ENCODE measurements around the gene IGLL5. TPM values are rescaled to one million over a fixed set of nuclear protein-coding genes. Genes with fewer than 3 reads are reported as not detected.

Gene IGLL5
- total RNA-seq (2014; rRNA removed; shearing (Covaris generic)), result 0.94 and 1.0 TPM in 2 replicates

DNA sequence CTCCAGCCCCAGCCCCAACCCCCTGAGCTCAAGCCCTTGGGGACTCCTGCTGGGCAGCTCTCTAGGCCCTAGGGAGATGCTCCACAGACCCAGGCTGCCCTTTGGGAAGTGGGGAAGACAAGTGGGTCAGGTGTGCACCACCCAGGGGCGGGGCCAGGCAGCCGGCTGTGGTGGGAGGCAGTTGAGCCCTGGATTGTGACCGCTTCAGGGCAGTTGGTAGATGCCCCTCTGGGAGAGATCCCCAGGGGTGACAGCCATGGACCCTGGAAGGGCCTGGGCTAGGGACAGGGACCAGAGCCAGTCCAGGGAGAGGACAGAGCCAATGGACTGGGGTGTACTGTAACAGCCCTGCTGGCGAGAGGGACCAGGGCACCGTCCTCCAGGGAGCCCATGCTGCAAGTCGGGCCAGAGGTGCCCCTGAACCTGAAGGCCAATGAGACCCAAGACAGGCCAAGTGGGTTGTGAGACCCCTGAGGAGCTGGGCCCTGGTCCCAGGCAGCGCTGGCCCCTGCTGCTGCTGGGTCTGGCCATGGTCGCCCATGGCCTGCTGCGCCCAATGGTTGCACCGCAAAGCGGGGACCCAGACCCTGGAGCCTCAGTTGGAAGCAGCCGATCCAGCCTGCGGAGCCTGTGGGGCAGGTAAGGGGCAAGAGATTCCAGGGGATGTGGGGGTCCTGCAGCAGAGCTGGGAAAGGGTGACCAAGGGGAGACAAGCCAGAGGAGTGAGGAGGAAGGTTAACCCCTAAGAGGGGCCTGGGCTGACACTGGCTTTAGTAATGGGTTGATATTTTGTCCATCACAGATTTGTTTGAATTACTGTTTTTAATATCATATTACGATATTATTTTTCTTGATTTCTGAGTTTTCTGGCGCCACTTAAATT is at the start of gene IGLL5:
TSS of gene IGLL5 (plus strand) at position 196 of the 883 bp plus-strand sequence. CDS start at position 434, 238 bp downstream.
- no peaks in the 10 kb centered on the region for H3K27me3 ChIP-seq
- H3K4me1 ChIP-seq, result peaks cover 27% of the 10 kb centered on the region
- no peak within 1 kb of the TSS for H3K4me3 ChIP-seq
- DNase-seq, result no peak
- no peaks in the 10 kb centered on the region for H3K9me3 ChIP-seq (replicated peaks)
- H3K27ac ChIP-seq, result no peak within 1 kb of the TSS
- H3K36me3 ChIP-seq, result no peaks in the 10 kb centered on the region

DNA sequence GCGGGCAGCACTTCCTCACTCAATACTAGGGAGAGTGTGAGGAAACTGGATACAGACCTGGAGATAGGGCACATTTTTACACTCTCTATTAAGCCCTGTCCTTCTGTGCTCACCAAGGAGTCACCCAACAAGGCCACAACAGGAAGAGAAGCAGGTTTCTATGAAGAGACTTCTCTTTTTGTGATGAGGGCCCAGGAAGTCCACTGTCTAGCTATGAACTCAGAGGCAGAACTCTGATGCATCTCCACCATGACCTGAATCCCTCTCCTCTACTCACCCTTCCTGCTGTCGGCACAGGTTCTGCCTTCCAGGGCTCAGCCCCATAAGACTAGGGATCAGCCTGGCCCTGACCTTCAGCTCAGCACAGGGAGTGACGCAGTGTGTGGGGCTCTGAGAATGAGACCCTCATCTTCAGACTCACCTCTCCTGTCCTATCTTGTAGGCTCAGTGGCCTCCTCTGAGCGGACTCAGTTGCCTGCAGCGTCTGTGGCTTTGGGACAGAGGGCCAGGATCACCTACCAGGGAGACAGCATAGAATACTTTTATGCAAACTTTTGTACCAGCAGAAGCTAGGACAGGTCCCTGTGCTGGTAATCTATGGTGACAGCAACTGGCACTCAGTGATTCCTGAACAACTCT is 49.3 kb upstream of the IGLL5 start:
- Histone ChIP-seq H3K9me3 (replicated peaks) (no peaks in the 10 kb centered on the region), H3K4me1 (no peaks in the 10 kb centered on the region), H3K4me3 (no peak overlapping the region), H3K27ac (no peak overlapping the region), H3K27me3 (no peaks in the 10 kb centered on the region), H3K36me3 (no peaks in the 10 kb centered on the region)
- no peak for DNase-seq

- H3K36me3 ChIP-seq, result no peaks in the 10 kb centered on the region
- H3K4me1 ChIP-seq, result no peaks in the 10 kb centered on the region
- no peak overlapping the region for H3K4me3 ChIP-seq
- no peaks in the 10 kb centered on the region for H3K9me3 ChIP-seq (replicated peaks)
- no peaks in the 10 kb centered on the region for H3K27me3 ChIP-seq
- no peak for DNase-seq
- H3K27ac ChIP-seq, result no peak overlapping the region
Observed at GRCh38 chr22:22839570-22840314, 47.9 kb upstream of the IGLL5 start.

DNA sequence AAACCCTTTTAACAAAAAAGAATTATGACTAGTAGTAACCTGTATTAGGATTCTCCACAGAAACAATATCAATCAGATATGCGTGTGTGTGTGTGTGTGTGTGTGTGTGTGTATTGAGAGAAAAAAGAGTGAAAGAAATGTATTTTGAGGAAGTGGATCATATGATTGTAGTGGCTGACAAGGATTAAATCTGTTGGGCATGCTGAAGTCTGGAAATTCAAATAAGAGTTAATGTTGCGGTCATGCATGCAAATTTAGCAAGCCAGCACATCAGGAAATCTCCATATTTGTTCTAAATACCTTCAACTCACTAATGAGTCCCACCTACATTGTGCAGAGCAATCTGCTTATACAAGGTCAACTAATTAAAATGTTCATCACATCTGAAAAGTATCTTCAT is 46.8 kb upstream of the IGLL5 start:
- Histone ChIP-seq H3K4me1 (no peaks in the 10 kb centered on the region), H3K9me3 (replicated peaks) (no peaks in the 10 kb centered on the region), H3K4me3 (no peak overlapping the region), H3K27ac (no peak overlapping the region), H3K36me3 (no peaks in the 10 kb centered on the region), H3K27me3 (no peaks in the 10 kb centered on the region)
- DNase-seq, result no peak

GRCh38 chr22:22841598-22841997 is 46.0 kb upstream of the IGLL5 start:
- DNase-seq, result no peak
- Histone ChIP-seq H3K36me3 (no peaks in the 10 kb centered on the region), H3K4me3 (no peak overlapping the region), H3K4me1 (no peaks in the 10 kb centered on the region), H3K27me3 (no peaks in the 10 kb centered on the region), H3K27ac (no peak overlapping the region), H3K9me3 (replicated peaks) (no peaks in the 10 kb centered on the region)

DNA sequence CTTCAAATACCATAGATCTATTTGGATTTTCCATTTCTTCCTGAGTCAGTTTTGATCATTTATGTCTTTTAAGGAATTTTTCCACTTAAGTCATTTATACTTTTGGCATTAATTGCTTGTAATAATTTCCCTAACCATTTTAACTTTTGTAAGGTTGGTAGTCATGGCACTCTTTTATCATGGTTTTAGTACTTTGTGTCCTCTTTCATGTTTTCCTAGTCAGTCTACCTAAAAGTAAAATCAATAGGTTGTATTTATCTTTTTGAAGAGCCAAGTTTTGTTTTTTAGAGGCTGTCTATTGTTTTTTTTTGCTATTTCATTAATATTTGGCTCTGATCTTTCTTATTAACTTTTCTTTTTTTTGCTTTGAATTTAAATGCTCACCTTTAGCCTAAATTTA is 45.5 kb upstream of the IGLL5 start:
- no peaks in the 10 kb centered on the region for H3K27me3 ChIP-seq
- DNase-seq, result no peak
- no peak overlapping the region for H3K4me3 ChIP-seq
- H3K4me1 ChIP-seq, result no peaks in the 10 kb centered on the region
- no peaks in the 10 kb centered on the region for H3K9me3 ChIP-seq (replicated peaks)
- no peak overlapping the region for H3K27ac ChIP-seq
- no peaks in the 10 kb centered on the region for H3K36me3 ChIP-seq

DNA sequence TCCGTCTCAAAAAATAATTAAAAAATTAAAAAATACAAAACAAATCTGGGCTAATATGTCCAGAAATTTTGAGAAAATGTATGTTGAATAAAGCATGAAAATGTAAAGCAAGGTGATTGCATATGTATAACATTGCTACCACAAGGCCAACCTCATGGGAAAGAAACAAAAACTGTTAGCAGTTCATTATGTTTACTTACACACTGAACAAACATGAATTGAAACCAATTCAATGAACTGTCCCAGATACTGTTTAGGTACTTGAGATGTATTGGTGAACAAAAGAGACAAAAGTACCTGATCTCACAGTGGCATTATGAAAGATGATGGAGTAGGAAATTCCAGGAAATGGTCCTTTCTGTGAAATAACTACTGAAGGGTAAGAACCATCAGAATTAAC is 43.8 kb upstream of the IGLL5 start:
- no peaks in the 10 kb centered on the region for H3K27me3 ChIP-seq
- H3K36me3 ChIP-seq, result no peaks in the 10 kb centered on the region
- no peak for DNase-seq
- H3K4me1 ChIP-seq, result peaks cover 8% of the 10 kb centered on the region; the same call in 1 of the 2 replicates
- no peak overlapping the region for H3K4me3 ChIP-seq
- no peaks in the 10 kb centered on the region for H3K9me3 ChIP-seq (replicated peaks)
- no peak overlapping the region for H3K27ac ChIP-seq

- Histone ChIP-seq H3K9me3 (replicated peaks) (no peaks in the 10 kb centered on the region), H3K4me1 (peaks cover 8% of the 10 kb centered on the region; the same call in 1 of the 2 replicates), H3K4me3 (no peak overlapping the region), H3K27me3 (no peaks in the 10 kb centered on the region), H3K36me3 (no peaks in the 10 kb centered on the region), H3K27ac (no peak overlapping the region)
- DNase-seq, result no peak
Observed at GRCh38 chr22:22847241-22847640, 40.4 kb upstream of the IGLL5 start.

DNA sequence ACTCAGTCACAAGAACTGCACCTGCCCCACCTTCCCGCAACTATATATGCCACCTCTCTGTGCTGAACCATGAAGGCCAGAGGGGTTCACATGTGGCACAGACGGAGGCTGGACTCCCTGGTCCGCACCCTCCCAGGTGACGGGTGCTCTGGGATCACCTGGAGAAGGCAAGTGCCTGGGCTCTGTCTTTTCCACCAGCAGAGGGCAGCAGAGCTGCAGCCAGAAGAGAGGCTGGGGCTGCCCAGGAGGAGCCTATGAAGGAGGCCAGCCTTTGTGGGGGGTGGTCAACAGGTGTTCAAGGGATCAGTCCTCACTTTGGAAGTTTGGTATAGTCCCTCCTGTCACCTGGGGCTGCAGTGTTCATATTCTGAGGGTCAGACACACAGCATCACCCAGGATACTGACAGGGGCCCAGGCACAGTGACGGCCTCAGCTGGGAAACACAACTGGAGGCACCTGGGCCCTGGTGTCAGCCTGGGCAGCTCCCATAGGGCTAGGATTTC is 39.2 kb upstream of the IGLL5 start:
- DNase-seq, result peak; percentile 75 to 85

DNA sequence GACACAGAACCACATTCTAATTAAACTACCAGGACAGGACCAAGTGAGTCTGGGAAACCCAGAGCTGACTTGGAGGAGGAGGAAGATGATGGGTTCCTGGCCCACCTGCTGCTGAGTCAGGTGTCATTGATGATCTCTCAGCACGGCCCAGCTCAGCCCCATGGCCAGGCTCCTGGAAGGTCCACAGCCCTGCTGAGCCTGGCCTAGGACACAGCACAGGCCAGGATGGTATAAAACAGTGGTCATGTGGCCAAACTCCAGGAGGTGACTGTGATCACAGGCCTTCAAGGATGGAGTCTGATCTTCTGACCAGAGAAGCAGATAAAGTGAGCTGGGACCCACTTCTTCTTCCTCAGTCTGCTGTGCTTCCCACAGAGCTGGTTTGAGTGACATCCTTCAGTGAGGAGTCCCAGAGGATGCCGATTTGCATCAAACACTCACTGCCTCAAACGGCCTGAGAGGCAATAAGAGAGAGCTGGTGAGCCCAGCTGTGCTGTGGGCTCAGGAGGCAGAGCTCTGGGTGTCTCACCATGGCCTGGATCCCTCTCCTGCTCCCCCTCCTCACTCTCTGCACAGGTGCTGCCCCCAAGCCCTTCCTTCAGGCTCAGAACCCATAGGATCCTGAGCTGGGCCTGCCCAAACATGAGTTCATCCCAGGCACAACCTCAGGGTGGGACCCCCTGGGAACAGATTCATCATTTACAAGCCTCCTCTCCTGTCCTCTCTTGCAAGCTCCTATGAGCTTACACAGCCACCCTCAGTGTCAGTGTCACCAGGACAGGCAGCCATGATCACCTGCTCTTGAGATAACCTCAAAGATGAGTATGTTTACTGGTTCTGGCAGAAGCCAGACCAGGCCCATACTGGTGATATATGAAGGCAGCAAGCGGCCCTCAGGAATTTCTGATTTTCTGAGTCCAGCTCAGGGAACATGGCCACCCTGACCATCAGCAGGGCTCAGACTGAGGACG is 37.7 kb upstream of the IGLL5 start:
- peaks cover 8% of the 10 kb centered on the region; the same call in 1 of the 2 replicates for H3K4me1 ChIP-seq
- DNase-seq, result no peak
- H3K4me3 ChIP-seq, result no peak overlapping the region
- no peaks in the 10 kb centered on the region for H3K9me3 ChIP-seq (replicated peaks)
- no peak overlapping the region for H3K27ac ChIP-seq
- no peaks in the 10 kb centered on the region for H3K27me3 ChIP-seq
- H3K36me3 ChIP-seq, result no peaks in the 10 kb centered on the region

More for the DNA sequence above, 39.2 kb upstream of the IGLL5 start:
- Histone ChIP-seq H3K27me3 (no peaks in the 10 kb centered on the region), H3K4me3 (no peak overlapping the region), H3K4me1 (peaks cover 8% of the 10 kb centered on the region; the same call in 1 of the 2 replicates), H3K9me3 (replicated peaks) (no peaks in the 10 kb centered on the region), H3K36me3 (no peaks in the 10 kb centered on the region), H3K27ac (no peak overlapping the region)

GRCh38 chr22:22851969-22852368 is 35.6 kb upstream of the IGLL5 start:
- H3K27ac ChIP-seq, result no peak overlapping the region

DNA sequence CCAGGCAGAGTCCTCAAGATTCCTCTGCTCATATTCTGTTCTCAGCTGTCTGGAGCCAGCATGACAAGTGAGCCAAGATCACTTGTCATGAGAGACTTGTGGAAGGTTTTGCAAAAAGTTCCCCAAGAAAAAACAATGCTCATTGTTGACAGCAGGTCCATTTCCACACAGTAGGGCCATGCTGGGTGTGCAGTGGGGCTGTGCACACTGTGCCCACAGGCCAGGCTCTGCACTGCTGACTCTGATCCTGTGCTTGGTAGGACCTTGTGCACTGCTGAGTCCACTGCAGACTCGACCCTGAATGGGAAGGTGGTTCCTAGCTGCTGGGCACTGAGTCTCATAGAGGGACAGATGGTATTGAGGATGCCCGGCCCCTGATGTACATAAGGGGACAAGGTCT is 33.9 kb upstream of the IGLL5 start:
- H3K27ac ChIP-seq, result no peak overlapping the region
- no peaks in the 10 kb centered on the region for H3K27me3 ChIP-seq
- no peaks in the 10 kb centered on the region for H3K36me3 ChIP-seq
- H3K4me1 ChIP-seq, result peaks cover 19% of the 10 kb centered on the region
- no peaks in the 10 kb centered on the region for H3K9me3 ChIP-seq (replicated peaks)
- no peak overlapping the region for H3K4me3 ChIP-seq
- DNase-seq, result no peak

More at GRCh38 chr22:22851969-22852368, 35.6 kb upstream of the IGLL5 start:
- Histone ChIP-seq H3K9me3 (replicated peaks) (no peaks in the 10 kb centered on the region), H3K4me1 (peaks cover 16% of the 10 kb centered on the region), H3K4me3 (no peak overlapping the region), H3K27me3 (no peaks in the 10 kb centered on the region), H3K36me3 (no peaks in the 10 kb centered on the region)
- DNase-seq, result no peak

DNA sequence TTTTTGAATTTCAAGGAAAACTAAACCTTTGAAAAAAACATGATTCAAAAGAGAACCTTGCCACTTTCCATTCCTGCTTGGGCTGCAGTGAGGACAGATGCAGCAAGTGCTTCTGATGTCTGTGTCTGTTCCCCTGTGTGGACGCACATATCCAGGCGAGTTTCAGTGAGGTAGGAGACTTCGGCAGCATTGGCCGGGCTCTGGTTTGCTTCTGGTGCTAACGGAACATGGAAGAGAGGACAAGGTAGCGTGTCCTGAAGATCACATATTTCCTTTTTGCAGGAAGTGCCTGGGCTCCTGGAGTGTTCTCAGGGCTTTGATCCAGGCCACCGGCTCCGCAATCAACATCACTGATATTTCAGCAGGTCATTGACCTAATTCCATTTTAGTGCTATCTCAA is 33.1 kb upstream of the IGLL5 start:
- DNase-seq, result no peak
- no peak overlapping the region for H3K27ac ChIP-seq
- peaks cover 22% of the 10 kb centered on the region for H3K4me1 ChIP-seq
- H3K36me3 ChIP-seq, result no peaks in the 10 kb centered on the region
- no peak overlapping the region for H3K4me3 ChIP-seq
- no peaks in the 10 kb centered on the region for H3K27me3 ChIP-seq
- H3K9me3 ChIP-seq (replicated peaks), result no peaks in the 10 kb centered on the region

GRCh38 chr22:22855085-22855484 is 32.5 kb upstream of the IGLL5 start:
- Histone ChIP-seq H3K27ac (no peak overlapping the region), H3K4me3 (no peak overlapping the region), H3K9me3 (replicated peaks) (no peaks in the 10 kb centered on the region), H3K36me3 (no peaks in the 10 kb centered on the region), H3K27me3 (no peaks in the 10 kb centered on the region), H3K4me1 (peaks cover 22% of the 10 kb centered on the region)
- DNase-seq, result no peak

All from SJCRH30 (cell line).